SK-N-MC (cell line): ENCODE results near the gene FASTK.

Experiments
- EZH2 ChIP-seq: fragments of 200-600 bp; sonication (generic); IDR thresholded peaks from one replicate; pipeline ENCODE4 v1.6.1; 2017; ENCODE audit warnings: antibody characterized with exemption
- FOXP2 ChIP-seq: optimal IDR thresholded peaks from 2 replicates; pipeline ENCODE3; 2011; ENCODE audit warnings: mild to moderate bottlenecking, moderate library complexity; ENCODE audit not compliant: insufficient read depth; ENCODE audit errors: extremely low read length, control extremely low read depth
- POLR2AphosphoS5 ChIP-seq: IDR thresholded peaks from 2 replicates; pipeline ENCODE4 v1.6.1; 2012; ENCODE audit warnings: mild to moderate bottlenecking, low read depth, low read length, borderline replicate concordance

- TF ChIP-seq EZH2 (no peak), POLR2AphosphoS5 (no peak), FOXP2 (no peak)
Measured at GRCh38 chr7:151075662-151075971, 5.0 kb downstream of the FASTK start.
